PC-3 (cell line): ENCODE data around the gene PSMD14. TPM values are rescaled to one million over a fixed set of nuclear protein-coding genes. Genes with fewer than 3 reads are reported as not detected.
"Not testable (repeated sequence)": the region's sequence is repeated elsewhere in the genome, so short reads cannot be mapped to it uniquely, and the experiment has no call there.

Experiments
- ATAC-seq: fragments of 200-7000 bp; cut with Tn5 transposase; 2 replicates; pipeline ENCODE4 v1.9.1; 2020; ENCODE audit warnings: mild to moderate bottlenecking, moderate library complexity
- BruUV-seq: library from RNA; stranded (reverse); fragments of 400-500 nt; replicated peaks from 2 replicates; lab custom pipeline; 2021; lab: Mats Ljungman, UMichigan
- CTCF ChIA-PET: fragments of 300-600 bp; sonication (Branson Sonifier 250); formaldehyde crosslinking; loops from one replicate; lab custom pipeline; 2022; ENCODE audit warnings: antibody characterized with exemption; lab: Charles Lee
- POLR2A ChIA-PET: fragments of 300-600 bp; sonication (Branson Sonifier 250); formaldehyde crosslinking; loops from one replicate; lab custom pipeline; 2022; ENCODE audit warnings: antibody characterized with exemption; ENCODE audit not compliant: unreplicated experiment; lab: Charles Lee
- DNase-seq: peaks from one replicate; pipeline ENCODE4 v3.0.0-alpha.2; 2015
- H2AFZ ChIP-seq: fragments of 300-600 bp; sonication (generic); 2 replicates; pipeline ENCODE4 v1.6.0; 2016; ENCODE audit warnings: antibody characterized with exemption, low read length
- H3F3A ChIP-seq: fragments of 300-600 bp; sonication (generic); one replicate; pipeline ENCODE4 v1.6.0; 2017; ENCODE audit warnings: antibody characterized with exemption, low read length, control low read depth, mild to moderate bottlenecking; ENCODE audit not compliant: unreplicated experiment
- H3K27ac ChIP-seq: fragments of 300-600 bp; sonication (generic); 2 replicates; pipeline ENCODE4 v1.5.1; 2016; ENCODE audit warnings: mild to moderate bottlenecking, low read length
- H3K27me3 ChIP-seq: fragments of 300-600 bp; sonication (generic); 2 replicates; pipeline ENCODE4 v1.6.1; 2016; ENCODE audit warnings: low read length, mixed read lengths
- H3K36me3 ChIP-seq: fragments of 300-600 bp; sonication (generic); 2 replicates; pipeline ENCODE4 v1.6.1; 2016; ENCODE audit warnings: low read depth, mixed run types, low read length, mixed read lengths
- H3K4me1 ChIP-seq: fragments of 300-600 bp; sonication (generic); 2 replicates; pipeline ENCODE4 v1.5.1; 2016; ENCODE audit warnings: low read length; ENCODE audit not compliant: insufficient read depth
- H3K4me2 ChIP-seq: fragments of 300-600 bp; sonication (generic); 2 replicates; pipeline ENCODE4 v1.6.0; 2016; ENCODE audit warnings: low read length
- H3K4me3 ChIP-seq: fragments of 300-600 bp; sonication (generic); 2 replicates; pipeline ENCODE4 v1.5.1; 2016; ENCODE audit warnings: mild to moderate bottlenecking, low read length, mixed read lengths
- H3K79me2 ChIP-seq: fragments of 300-600 bp; sonication (generic); 2 replicates; pipeline ENCODE4 v1.6.1; 2017; ENCODE audit warnings: low read length, mixed read lengths
- H3K9ac ChIP-seq: fragments of 300-600 bp; sonication (generic); 2 replicates; pipeline ENCODE4 v1.6.0; 2016; ENCODE audit warnings: mild to moderate bottlenecking, low read length
- H3K9me2 ChIP-seq: fragments of 300-600 bp; sonication (generic); replicated peaks from 2 replicates; pipeline ENCODE4 v1.6.1; 2016; ENCODE audit warnings: mixed run types, low read length, mixed read lengths
- H3K9me3 ChIP-seq: fragments of 300-600 bp; sonication (generic); 2 replicates; pipeline ENCODE4 v1.6.1; 2016; ENCODE audit warnings: low read length, mixed read lengths
- H4K20me1 ChIP-seq: fragments of 300-600 bp; sonication (generic); 2 replicates; pipeline ENCODE4 v1.6.1; 2016; ENCODE audit warnings: low read length, mixed read lengths
- CTCF ChIP-seq: fragments of 300-600 bp; sonication (generic); conservative IDR thresholded peaks from 2 replicates; pipeline ENCODE4 v1.5.1; 2017; ENCODE audit warnings: antibody characterized with exemption, low read depth, mild to moderate bottlenecking, low read length
- EZH2 ChIP-seq: fragments of 300-600 bp; sonication (generic); IDR thresholded peaks from one replicate; pipeline ENCODE4 v1.6.1; 2017; ENCODE audit warnings: antibody characterized with exemption, mild to moderate bottlenecking, low read length; ENCODE audit not compliant: unreplicated experiment
- EZH2phosphoT487 ChIP-seq: fragments of 300-600 bp; sonication (generic); IDR thresholded peaks from 2 replicates; pipeline ENCODE4 v1.6.1; 2018; ENCODE audit warnings: mild to moderate bottlenecking, antibody characterized with exemption, low read length, borderline replicate concordance
- intact Hi-C: fragments of 100-400 bp; cut with micrococcal nuclease; formaldehyde crosslinking; loops from 2 replicates; pipeline ENCODE4 v1.9.0; 2023
- total RNA-seq: library from RNA; depleted of rRNA; stranded (reverse); fragments of >200 nt; gene quantifications from 2 replicates; pipeline ENCODE4 v1.2.3, GENCODE V29; 2014

The PSMD14 gene
- total RNA-seq, 1 experiment from 2014 or later = 151 TPM

- intact Hi-C loops = no loop called here
- Histone ChIP-seq H3K4me1 (no peaks in the 10 kb centered on the region), H3K9me3 (no peaks in the 10 kb centered on the region), H3K36me3 (no peaks in the 10 kb centered on the region), H3F3A (no peaks in the 10 kb centered on the region), H4K20me1 (no peaks in the 10 kb centered on the region), H3K4me3 (no peak overlapping the region), H3K9ac (no peak overlapping the region), H3K79me2 (no peaks in the 10 kb centered on the region), H3K9me2 (no peaks in the 10 kb centered on the region), H3K4me2 (no peak overlapping the region), H3K27ac (no peak overlapping the region), H3K27me3 (no peaks in the 10 kb centered on the region), H2AFZ (no peak overlapping the region)
- ATAC-seq (no peak), DNase-seq (no peak)
- TF ChIP-seq EZH2 (no peak), CTCF (no peak), EZH2phosphoT487 (no peak)
- no TSS peak for BruUV-seq
- POLR2A ChIA-PET = no interaction called here
- CTCF ChIA-PET = interaction anchor here (0.5 kb wide), 1 partner anchor 27 kb away, joined by 3 read pairs; no protein-coding TSS in a partner anchor
Observed at GRCh38 chr2:161269111-161269510, 39.1 kb upstream of the PSMD14 start.

- H3K9me2 ChIP-seq = no peaks in the 10 kb centered on the region
- H3K4me3 ChIP-seq = no peak overlapping the region
- H3K27me3 ChIP-seq = no peaks in the 10 kb centered on the region
- no peaks in the 10 kb centered on the region for H3K36me3 ChIP-seq
- POLR2A ChIA-PET = no interaction called here
- H3K79me2 ChIP-seq = no peaks in the 10 kb centered on the region
- H3K4me2 ChIP-seq = peak overlapping the region; percentile 11
- no peak overlapping the region for H3K27ac ChIP-seq
- no peaks in the 10 kb centered on the region for H3K9me3 ChIP-seq
- CTCF ChIA-PET = interaction anchor here (1.5 kb wide), 1 partner anchor 50 kb away, joined by 7 read pairs; no protein-coding TSS in a partner anchor
- H3F3A ChIP-seq = no peaks in the 10 kb centered on the region
- no peak overlapping the region for H3K9ac ChIP-seq
- DNase-seq (peak; percentile 90), ATAC-seq (peak; percentile 78)
- H3K4me1 ChIP-seq = no peaks in the 10 kb centered on the region
- intact Hi-C loops = loop anchor here (1.0 to 5.0 kb wide), 3 partner anchors 22 to 211 kb away; no protein-coding TSS in a partner anchor
- H2AFZ ChIP-seq = no peak overlapping the region
- no peaks in the 10 kb centered on the region for H4K20me1 ChIP-seq
- BruUV-seq = no TSS peak
- TF ChIP-seq EZH2 = no peak
- peak; percentile 83 for TF ChIP-seq CTCF
Observed at GRCh38 chr2:161273038-161273760, 35.0 kb upstream of the PSMD14 start.

- H3K79me2 ChIP-seq, H3K9me3 ChIP-seq, ATAC-seq, BruUV-seq, H3K9ac ChIP-seq, H3F3A ChIP-seq, H3K4me2 ChIP-seq, H3K36me3 ChIP-seq, H3K27me3 ChIP-seq, H3K9me2 ChIP-seq, H3K27ac ChIP-seq, intact Hi-C loops, H3K4me3 ChIP-seq, H2AFZ ChIP-seq, H3K4me1 ChIP-seq, POLR2A ChIA-PET, H4K20me1 ChIP-seq: not testable (repeated sequence)
- CTCF ChIA-PET = interaction anchor here (0.6 kb wide), 1 partner anchor 190 kb away, joined by 4 read pairs; no protein-coding TSS in a partner anchor
- DNase-seq = peak; percentile 5
Observed at GRCh38 chr2:161278564-161279229, 29.5 kb upstream of the PSMD14 start.

- H3K36me3 ChIP-seq, POLR2A ChIA-PET, H3K79me2 ChIP-seq, H3K4me2 ChIP-seq, H3K9me2 ChIP-seq, ATAC-seq, H3K9me3 ChIP-seq, H4K20me1 ChIP-seq, intact Hi-C loops, H3K4me1 ChIP-seq, H2AFZ ChIP-seq, H3K9ac ChIP-seq, H3F3A ChIP-seq, H3K4me3 ChIP-seq, BruUV-seq, H3K27ac ChIP-seq, H3K27me3 ChIP-seq, CTCF ChIA-PET, DNase-seq: not testable (repeated sequence)
Observed at GRCh38 chr2:161279230-161279815, 28.9 kb upstream of the PSMD14 start.
